DOHH2 (cell line): ENCODE results near the gene B3GLCT.

Experiments used
- EZH2phosphoT487 ChIP-seq: fragments of 200-600 bp; sonication (generic); IDR thresholded peaks from 2 replicates; pipeline ENCODE4 v1.6.1; 2017; ENCODE audit warnings: borderline replicate concordance, mild to moderate bottlenecking, antibody characterized with exemption, low read length, moderate library complexity, mixed read lengths
- TF ChIP-seq, protein P1 (sequence below): fragments of 200-600 bp; sonication (generic); IDR thresholded peaks from one replicate; pipeline ENCODE4 v1.5.1; 2014; ENCODE audit warnings: antibody characterized with exemption, mild to moderate bottlenecking, low read depth, low read length; ENCODE audit not compliant: poor library complexity, severe bottlenecking

- TF ChIP-seq, protein P1, sequence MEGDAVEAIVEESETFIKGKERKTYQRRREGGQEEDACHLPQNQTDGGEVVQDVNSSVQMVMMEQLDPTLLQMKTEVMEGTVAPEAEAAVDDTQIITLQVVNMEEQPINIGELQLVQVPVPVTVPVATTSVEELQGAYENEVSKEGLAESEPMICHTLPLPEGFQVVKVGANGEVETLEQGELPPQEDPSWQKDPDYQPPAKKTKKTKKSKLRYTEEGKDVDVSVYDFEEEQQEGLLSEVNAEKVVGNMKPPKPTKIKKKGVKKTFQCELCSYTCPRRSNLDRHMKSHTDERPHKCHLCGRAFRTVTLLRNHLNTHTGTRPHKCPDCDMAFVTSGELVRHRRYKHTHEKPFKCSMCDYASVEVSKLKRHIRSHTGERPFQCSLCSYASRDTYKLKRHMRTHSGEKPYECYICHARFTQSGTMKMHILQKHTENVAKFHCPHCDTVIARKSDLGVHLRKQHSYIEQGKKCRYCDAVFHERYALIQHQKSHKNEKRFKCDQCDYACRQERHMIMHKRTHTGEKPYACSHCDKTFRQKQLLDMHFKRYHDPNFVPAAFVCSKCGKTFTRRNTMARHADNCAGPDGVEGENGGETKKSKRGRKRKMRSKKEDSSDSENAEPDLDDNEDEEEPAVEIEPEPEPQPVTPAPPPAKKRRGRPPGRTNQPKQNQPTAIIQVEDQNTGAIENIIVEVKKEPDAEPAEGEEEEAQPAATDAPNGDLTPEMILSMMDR = no peak
- TF ChIP-seq EZH2phosphoT487 = no peak
Measured at GRCh38 chr13:31166591-31166990, 33.2 kb upstream of the B3GLCT start.
